B cell (primary cell): Measurements from ENCODE around the gene RIT1. TPM values are rescaled to one million over a fixed set of nuclear protein-coding genes. Genes with fewer than 3 reads are reported as not detected.

Source experiments
- ATAC-seq: fragments of 200-7000 bp; cut with Tn5 transposase; one replicate; pipeline ENCODE4 v1.10.0; 2021; ENCODE audit warnings: low read depth, mild to moderate bottlenecking, moderate number of reproducible peaks, moderate library complexity
- CTCF ChIA-PET: fragments of 350-600 bp; sonication (Branson Sonifier 250); formaldehyde crosslinking; loops from one replicate; lab custom pipeline; 2021; ENCODE audit warnings: antibody characterized with exemption, inconsistent platforms; lab: Charles Lee
- POLR2A ChIA-PET: fragments of 350-600 bp; sonication (Branson Sonifier 250); formaldehyde crosslinking; loops from one replicate; lab custom pipeline; 2021; ENCODE audit warnings: antibody characterized with exemption; lab: Charles Lee
- DNase-seq: peaks from one replicate; pipeline ENCODE4 v3.0.0; 2013
- H2AFZ ChIP-seq: 2 replicates; pipeline ENCODE4 v1.6.1; 2012; ENCODE audit warnings: mild to moderate bottlenecking, low read depth, low read length; ENCODE audit not compliant: insufficient read depth, poor library complexity, severe bottlenecking
- H3K27ac ChIP-seq, 2 donors: 1 replicate in 1 of 2; 2 replicates in 1 of 2; pipeline ENCODE4 v1.5.1; 2012 to 2013; ENCODE audit warnings: low read length in 2 of 2, mild to moderate bottlenecking in 2 of 2, moderate library complexity in 1 of 2
- H3K27me3 ChIP-seq, 4 experiments: fragments of 200-600 bp in 1 of 4; sonication (generic) in 1 of 4; replicated peaks in 1 of 4; 1 replicate in 2 of 4; 2 replicates in 2 of 4; pipeline versions ENCODE4 v1.6.1 to v1.7.0; 2013 to 2016; ENCODE audit warnings: low read length in 3 of 4, mild to moderate bottlenecking in 2 of 4, mixed read lengths in 1 of 4, moderate library complexity in 1 of 4; ENCODE audit not compliant: insufficient read depth in 4 of 4, control insufficient read depth in 3 of 4; ENCODE audit errors: control extremely low read depth in 1 of 4
- H3K36me3 ChIP-seq, 2 experiments: replicated peaks in 1 of 2; 1 replicate in 1 of 2; 2 replicates in 1 of 2; pipeline versions ENCODE4 v1.6.1 to v1.7.1; 2013; ENCODE audit warnings: low read length in 1 of 2; ENCODE audit not compliant: insufficient read depth in 2 of 2, control insufficient read depth in 1 of 2; ENCODE audit errors: control extremely low read depth in 1 of 2, extremely low read depth in 1 of 2
- H3K4me1 ChIP-seq, 2 donors: fragments of 200-600 bp in 1 of 2; sonication (generic) in 1 of 2; 1 replicate in 1 of 2; 2 replicates in 1 of 2; pipeline versions ENCODE4 v1.5.1 to v1.6.1; 2013 to 2017; ENCODE audit warnings: low read length in 2 of 2; ENCODE audit not compliant: control insufficient read depth in 2 of 2, insufficient read depth in 2 of 2
- H3K4me2 ChIP-seq: replicated peaks from 2 replicates; pipeline ENCODE3; 2012; ENCODE audit warnings: mild to moderate bottlenecking, low read depth, low read length; ENCODE audit not compliant: poor library complexity, severe bottlenecking
- H3K4me3 ChIP-seq, 5 experiments: fragments of 200-600 bp in 1 of 5; sonication (generic) in 1 of 5; 1 replicate in 3 of 5; 2 replicates in 2 of 5; pipeline versions ENCODE4 v1.5.1 to v1.7.0; 2011 to 2016; ENCODE audit warnings: low read length in 4 of 5, mild to moderate bottlenecking in 4 of 5, low read depth in 2 of 5, control low read depth in 1 of 5, moderate library complexity in 1 of 5; ENCODE audit not compliant: insufficient read depth in 1 of 5; ENCODE audit errors: control extremely low read depth in 1 of 5, extremely low read depth in 1 of 5
- H3K79me2 ChIP-seq: fragments of 200-600 bp; sonication (generic); one replicate; pipeline ENCODE4 v1.6.0; 2016; ENCODE audit warnings: low read length; ENCODE audit not compliant: control insufficient read depth, insufficient read depth
- H3K9ac ChIP-seq: fragments of 200-600 bp; sonication (generic); 2 replicates; pipeline ENCODE4 v1.6.1; 2017; ENCODE audit warnings: mild to moderate bottlenecking, low read length, moderate library complexity
- H3K9me3 ChIP-seq, 3 donors: one replicate each; pipeline versions ENCODE4 v1.6.1 to v1.7.1; 2013; ENCODE audit warnings: low read length in 2 of 3; ENCODE audit not compliant: control insufficient read depth in 2 of 3, insufficient read depth in 1 of 3; ENCODE audit errors: control extremely low read depth in 1 of 3
- H4K20me1 ChIP-seq: 2 replicates; pipeline ENCODE4 v1.6.0; 2012; ENCODE audit warnings: mild to moderate bottlenecking, low read length; ENCODE audit not compliant: insufficient read depth, control insufficient read depth, poor library complexity, severe bottlenecking
- H3K27ac Mint-ChIP-seq: one replicate; pipeline ENCODE4 v1.8.0; 2021; ENCODE audit warnings: mixed read lengths
- H3K27me3 Mint-ChIP-seq: one replicate; pipeline ENCODE4 v1.8.0; 2021; ENCODE audit warnings: mixed read lengths
- H3K4me1 Mint-ChIP-seq: one replicate; pipeline ENCODE4 v1.8.0; 2021; ENCODE audit warnings: mixed read lengths
- H3K4me3 Mint-ChIP-seq: one replicate; pipeline ENCODE4 v1.8.0; 2021; ENCODE audit warnings: mixed read lengths
- H3K9me3 Mint-ChIP-seq: one replicate; pipeline ENCODE4 v1.8.0; 2022; ENCODE audit warnings: mixed read lengths; ENCODE audit not compliant: insufficient read depth
- CTCF ChIP-seq: fragments of 200-600 bp; IDR thresholded peaks from one replicate; pipeline ENCODE4 v1.8.0; 2022; ENCODE audit warnings: antibody characterized with exemption, mild to moderate bottlenecking
- EZH2 ChIP-seq: IDR thresholded peaks from 2 replicates; pipeline ENCODE4 v1.6.1; 2012; ENCODE audit warnings: borderline replicate concordance, low read depth, mild to moderate bottlenecking, moderate library complexity, low read length; ENCODE audit not compliant: insufficient read depth, poor library complexity, severe bottlenecking
- WGBS: methylation state at CpG from one replicate; pipeline ENCODE4 v1.1.5; 2013; ENCODE audit warnings: missing lambda C conversion rate; ENCODE audit not compliant: insufficient coverage; 5-methylcytosine and 5-hydroxymethylcytosine counted together
- intact Hi-C: fragments of 100-400 bp; cut with micrococcal nuclease; formaldehyde crosslinking; loops from one replicate; pipeline ENCODE4 v1.10.0; 2022
- polyA minus RNA-seq: library from RNA; depleted of rRNA, polyadenylated mRNA; stranded (reverse); fragments of >200 nt; gene quantifications from 2 replicates; pipeline ENCODE4 v1.2.3, GENCODE V29; 2012
- polyA plus RNA-seq: library from polyadenylated mRNA; depleted of rRNA; stranded (reverse); fragments of >200 nt; gene quantifications from 2 replicates; pipeline ENCODE4 v1.2.3, GENCODE V29; 2012
- total RNA-seq, 2 donors: library from RNA; stranded (reverse); fragments of 120-200 nt in 1 of 2; gene quantifications; 1 replicate in 1 of 2; 2 replicates in 1 of 2; pipeline versions ENCODE4 v1.2.3 to v1.2.4, GENCODE V29; 2013 to 2022

RIT1 gene
- 43.4 and 45.7 TPM in 2 replicates for total RNA-seq
- 26.7 TPM for total RNA-seq (2013)
- 14.2 and 28.6 TPM in 2 replicates for polyA plus RNA-seq
- 19.0 and 22.8 TPM in 2 replicates for polyA minus RNA-seq

- Histone ChIP-seq H3K79me2 (peaks cover 28% of the 10 kb centered on the region), H3K36me3 (peaks cover 20 to 54% of the 10 kb centered on the region in 2 experiments), H3K4me3 (peak within 1 kb of the TSS; percentile 64 to 90 (median 71)), H3K27me3 (no peaks in the 10 kb centered on the region), H3K9ac (peak within 1 kb of the TSS; percentile 82), H3K9me3 (no peaks in the 10 kb centered on the region), H3K4me2 (peak within 1 kb of the TSS; percentile 80), H3K27ac (peak within 1 kb of the TSS; percentile 59 to 79), H2AFZ (peak within 1 kb of the TSS; percentile 72), H4K20me1 (no peaks in the 10 kb centered on the region), H3K4me1 (peaks cover 14 to 16% of the 10 kb centered on the region in 2 donors)
- Mint-ChIP-seq H3K4me3 (peak within 1 kb of the TSS; percentile 96), H3K27me3 (no peaks in the 10 kb centered on the region), H3K27ac (peak within 1 kb of the TSS; percentile 97), H3K4me1 (peaks cover 23% of the 10 kb centered on the region), H3K9me3 (no peaks in the 10 kb centered on the region)
- TF ChIP-seq CTCF (no peak), EZH2 (no peak)
- ATAC-seq (peak; percentile 98), DNase-seq (peak; percentile 91)
- 4% methylated on average over 23 of the region's 34 CpGs for WGBS
- ChIA-PET CTCF (interaction anchor here (1.0 kb wide), 1 partner anchor 72 kb away, joined by 3 read pairs; no protein-coding TSS in a partner anchor), POLR2A (no interaction called here)
- intact Hi-C loops: loop anchor here (1.0 to 2.0 kb wide), 6 partner anchors 23 to 649 kb away; partner anchors contain the start of genes DAP3, GON4L, KHDC4 and SCAMP3
Observed at GRCh38 chr1:155911156-155912055, at the start of gene RIT1. Gene RIT1 (minus strand): TSS chr1:155911349. CDS start chr1:155910761, 588 bp downstream.
